Heart right ventricle (tissue), 16 donors: ENCODE measurements around the gene CASQ2. TPM values are rescaled to one million over a fixed set of nuclear protein-coding genes. Genes with fewer than 3 reads are reported as not detected.

ENCODE experiments used
- ATAC-seq, 8 donors: fragments of 200-7000 bp; cut with Tn5 transposase; one replicate each; pipeline ENCODE4 v1.9.1; 2020; ENCODE audit warnings: mild to moderate bottlenecking in 8 of 8, moderate library complexity in 8 of 8, moderate number of reproducible peaks in 1 of 8
- DNase-seq, 2 donors: peaks; one replicate each; pipeline ENCODE4 v3.0.0-alpha.2; 2020
- H3K27ac ChIP-seq, 10 donors: fragments of 200-600 bp; sonication (generic) in 2 of 10; one replicate each; pipeline versions ENCODE4 v1.5.0 to v1.8.0; 2020 to 2022; ENCODE audit warnings: mild to moderate bottlenecking in 3 of 10
- H3K27me3 ChIP-seq, 7 donors: fragments of 200-600 bp; one replicate each; pipeline ENCODE4 v1.8.0; 2021 to 2022; ENCODE audit warnings: mild to moderate bottlenecking in 2 of 7
- H3K36me3 ChIP-seq, 9 donors: fragments of 200-600 bp; sonication (generic) in 1 of 9; one replicate each; pipeline versions ENCODE4 v1.5.0 to v1.8.0; 2020 to 2022; ENCODE audit warnings: mild to moderate bottlenecking in 2 of 9
- H3K4me1 ChIP-seq, 9 donors: fragments of 200-600 bp; sonication (generic) in 1 of 9; one replicate each; pipeline versions ENCODE4 v1.5.0 to v1.8.0; 2020 to 2022; ENCODE audit warnings: mild to moderate bottlenecking in 4 of 9
- H3K4me3 ChIP-seq, 10 donors: fragments of 200-600 bp; sonication (generic) in 2 of 10; one replicate each; pipeline versions ENCODE4 v1.5.0 to v1.8.0; 2020 to 2022; ENCODE audit warnings: mild to moderate bottlenecking in 7 of 10, moderate library complexity in 2 of 10
- H3K9me3 ChIP-seq, 11 donors: fragments of 200-600 bp in 10 of 11; sonication (generic) in 2 of 11; one replicate each; pipeline versions ENCODE4 v1.5.0 to v1.8.0; 2013 to 2022; ENCODE audit warnings: mild to moderate bottlenecking in 2 of 11, control low read depth in 1 of 11, moderate library complexity in 1 of 11
- CTCF ChIP-seq, 9 donors: fragments of 200-600 bp; sonication (generic) in 2 of 9; IDR thresholded peaks; one replicate each; pipeline versions ENCODE4 v1.5.0 to v1.8.0; 2021 to 2022; ENCODE audit warnings: antibody characterized with exemption in 9 of 9, mild to moderate bottlenecking in 5 of 9, moderate library complexity in 1 of 9
- WGBS, 2 donors: extraction: QIAGEN DNeasy Blood & Tissue Kit; methylation state at CpG; one replicate each; pipeline ENCODE4 v1.1.7; 2013; ENCODE audit warnings: inconsistent platforms in 1 of 2; 5-methylcytosine and 5-hydroxymethylcytosine counted together
- intact Hi-C, 10 donors: fragments of 100-400 bp; cut with DNase I; formaldehyde crosslinking; loops; one replicate each; pipeline versions ENCODE4 v1.11.1 to v1.14.2; 2022
- polyA plus RNA-seq, 2 donors: library from polyadenylated mRNA; stranded (reverse); fragments of 200-250 nt; gene quantifications; one replicate each; pipeline ENCODE4 v1.2.3, GENCODE V29; 2013
- total RNA-seq, 10 donors: library from RNA; stranded (reverse); fragmentation: NEBNext Ultra II Directional in 3 of 10; extraction: Animal tissue kit (Norgen Biotek cat#: 25700) in 3 of 10; gene quantifications; one replicate each; pipeline versions ENCODE4 v1.2.1 to v1.2.4, GENCODE V29; 2021 to 2023
- donor health status: Arrhythmogenic right ventricular cardiomyopathy.
- donor health status: ischemic (EF 13 %, LVEDD 7.1; RV severe dilation, severe dysfunction).
- donor health status: healthy with polysubstance abuse.
- donor health status: DM: no; HTN: yes; CAD: no.
- donor health status: DM: no; HTN: no; CAD: no.
- donor health status: ischemic (EF 25% LVEDD 6.9; RV normal size, moderate dysfunction).
- donor health status: ischemic (EF 25% LVEDD 5.7; RV mildly dilated, moderate dysfunction).
- donor health status: healthy.
- donor health status: DM: yes; HTN: yes; CAD: no.
- donor health status: Ischemic cardiomyopathy.
- donor health status: ischemic (EF 35%, LVEDD 5.7; RV mildly dilated, moderate dysfunction).
- donor health status: nonischemic (EF 11% LVEDD 7.7; RV severe dilation, severe dysfunction).
- donor health status: DM: yes; HTN: yes; CAD: no.
- donor health status: PGD.
- donor health status: ischemic (EF 29% LVEDD 5.4; RV normal size, mild dysfunction).
- donor health status: nonischemic (EF 23%, LVEDD 6.1; RV moderate dilation, normal function).

CASQ2 gene
- total and polyA plus RNA-seq, 12 donors, result 443 to 1,698 (median 1,186) TPM

- H3K27me3 ChIP-seq, result no peaks in the 10 kb centered on the region
- peaks cover 0 to 13% (median 0%) of the 10 kb centered on the region in 9 donors for H3K4me1 ChIP-seq
- H3K9me3 ChIP-seq, result no peaks in the 10 kb centered on the region
- no peak overlapping the region for H3K4me3 ChIP-seq
- no peak for TF ChIP-seq CTCF (IDR thresholded peaks at IDR 0.05)
- ATAC-seq, result peak in 7 of 8 donors; percentile 20 to 89 (median 70)
- H3K27ac ChIP-seq, result no peak overlapping the region
- WGBS, 2 donors, result 59 to 80% methylated on average over 4 of the region's 4 CpGs
- peaks cover 0 to 54% (median 17%) of the 10 kb centered on the region in 9 donors for H3K36me3 ChIP-seq
- intact Hi-C loops, result loop anchor here in 1 of 10 donors (10.0 kb wide), 1 partner anchor 47 kb away; the partner anchor contains the start of gene VANGL1
- DNase-seq, result peak in 1 of 2 donors; percentile 35
Measured at GRCh38 chr1:115692224-115692623, 76.3 kb downstream of the CASQ2 start.

- Histone ChIP-seq H3K4me1 (peaks cover 0 to 13% (median 0%) of the 10 kb centered on the region in 9 donors), H3K4me3 (no peak overlapping the region), H3K36me3 (peaks cover 0 to 67% (median 17%) of the 10 kb centered on the region in 9 donors), H3K9me3 (no peaks in the 10 kb centered on the region), H3K27me3 (no peaks in the 10 kb centered on the region), H3K27ac (no peak overlapping the region)
- WGBS, 2 donors, result 94 to 96% methylated on average over 8 of the region's 8 CpGs
- DNase-seq (no peak), ATAC-seq (no peak)
- intact Hi-C loops, result loop anchor here in 1 of 10 donors (10.0 kb wide), 1 partner anchor 46 kb away; the partner anchor contains the start of gene VANGL1
- no peak for TF ChIP-seq CTCF (IDR thresholded peaks at IDR 0.05)
Measured at GRCh38 chr1:115690972-115691371, 77.5 kb downstream of the CASQ2 start.

DNA sequence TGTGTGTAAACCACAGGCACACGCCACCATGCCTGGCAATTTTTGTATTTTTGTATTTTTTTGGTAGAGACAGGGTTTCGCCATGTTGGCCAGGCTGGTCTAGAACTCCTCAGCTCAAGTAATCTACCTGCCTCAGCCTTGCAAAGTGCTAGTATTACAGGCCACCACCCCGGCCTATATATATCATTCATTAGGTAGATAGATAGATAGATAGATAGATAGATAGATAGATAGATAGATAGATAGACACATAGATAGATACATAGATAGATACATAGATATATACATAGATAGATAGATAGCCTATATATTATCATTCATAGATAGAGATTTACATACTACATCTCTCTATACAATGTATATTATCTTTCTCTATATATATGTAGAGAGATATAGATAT is 80.8 kb downstream of the CASQ2 start:
- 92 to 100% methylated on average over 3 of the region's 3 CpGs for WGBS, 2 donors
- TF ChIP-seq CTCF (IDR thresholded peaks at IDR 0.05), result no peak
- Histone ChIP-seq H3K27me3 (no peaks in the 10 kb centered on the region), H3K4me3 (no peak overlapping the region), H3K9me3 (no peaks in the 10 kb centered on the region), H3K36me3 (peaks cover 0 to 94% (median 33%) of the 10 kb centered on the region in 9 donors), H3K27ac (no peak overlapping the region), H3K4me1 (peaks cover 0 to 8% (median 0%) of the 10 kb centered on the region in 9 donors)
- no peak for DNase-seq
- intact Hi-C loops, result no loop called here
- ATAC-seq, result no peak

- Histone ChIP-seq H3K36me3 (peaks cover 0 to 75% (median 21%) of the 10 kb centered on the region in 9 donors), H3K4me3 (no peak overlapping the region), H3K4me1 (peaks cover 0 to 12% (median 3%) of the 10 kb centered on the region in 9 donors), H3K27ac (no peak overlapping the region), H3K9me3 (no peaks in the 10 kb centered on the region), H3K27me3 (no peaks in the 10 kb centered on the region)
- intact Hi-C loops, result no loop called here
- ATAC-seq (no peak), DNase-seq (no peak)
- no peak for TF ChIP-seq CTCF (IDR thresholded peaks at IDR 0.05)
- WGBS, 2 donors, result 92 to 93% methylated on average over 14 of the region's 14 CpGs
Measured at GRCh38 chr1:115685029-115685705, 83.3 kb downstream of the CASQ2 start.
